ENCODE results near the gene ZNF37A.
"Not testable (repeated sequence)": the region's sequence is repeated elsewhere in the genome, so short reads cannot be mapped to it uniquely, and the experiment has no call there.

The ZNF37A gene

DNA sequence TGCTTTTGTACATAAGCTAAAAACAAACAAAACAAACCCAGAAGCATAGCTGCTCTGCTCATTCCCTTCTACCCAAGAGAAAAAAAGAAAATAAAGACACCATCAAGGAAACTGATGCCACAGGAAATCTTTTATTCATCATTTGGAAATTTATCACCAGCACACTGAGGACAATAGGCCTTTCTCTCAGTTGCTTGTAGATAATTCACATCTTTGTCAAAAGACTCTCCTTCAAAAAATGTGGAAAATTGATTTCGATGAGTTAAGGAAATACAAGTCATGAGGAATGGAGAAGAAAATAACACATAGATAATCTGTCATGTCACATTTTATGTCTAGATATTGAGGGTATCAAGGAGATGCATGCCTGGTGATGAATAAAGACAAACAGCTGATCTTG, 53.5 kb downstream of the ZNF37A start:
- DNase-seq (ENCODE audit: low read depth, low spot score): no peak

DNA sequence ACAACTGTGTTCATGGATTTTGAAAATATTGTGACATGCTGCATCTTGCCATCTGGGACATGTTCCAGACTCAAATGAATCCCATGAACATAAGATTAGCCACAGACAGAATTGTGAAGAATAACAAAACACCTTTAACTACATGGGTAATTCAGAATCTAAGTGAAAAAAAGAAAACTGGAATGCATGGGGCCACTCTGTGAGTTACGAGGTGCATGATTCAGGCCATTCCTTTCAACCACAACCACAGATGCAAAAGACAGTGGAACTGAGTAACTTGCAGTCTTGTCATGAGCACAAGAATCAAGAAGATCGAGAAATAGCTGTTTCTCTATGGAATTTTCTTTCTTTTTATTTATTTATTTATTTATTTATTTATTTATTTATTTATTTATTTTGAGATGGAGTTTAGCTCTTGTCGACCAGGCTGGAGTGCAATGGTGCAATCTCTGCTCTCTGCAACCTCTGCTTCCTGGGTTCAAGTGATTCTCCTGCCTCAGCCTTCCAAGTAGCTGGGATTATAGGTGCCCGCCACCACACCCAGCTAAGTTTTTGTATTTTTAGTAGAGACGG, 56.8 kb downstream of the ZNF37A start:
- not testable (repeated sequence) for DNase-seq (ENCODE audit: low read depth, low spot score)

GRCh38 chr10:38156416-38157269, 62.5 kb downstream of the ZNF37A start:
- no peak for DNase-seq (ENCODE audit: low read depth, low spot score)

- no peak for DNase-seq (ENCODE audit: low read depth, low spot score)
Measured at GRCh38 chr10:38157270-38157685, 63.1 kb downstream of the ZNF37A start.

DNA sequence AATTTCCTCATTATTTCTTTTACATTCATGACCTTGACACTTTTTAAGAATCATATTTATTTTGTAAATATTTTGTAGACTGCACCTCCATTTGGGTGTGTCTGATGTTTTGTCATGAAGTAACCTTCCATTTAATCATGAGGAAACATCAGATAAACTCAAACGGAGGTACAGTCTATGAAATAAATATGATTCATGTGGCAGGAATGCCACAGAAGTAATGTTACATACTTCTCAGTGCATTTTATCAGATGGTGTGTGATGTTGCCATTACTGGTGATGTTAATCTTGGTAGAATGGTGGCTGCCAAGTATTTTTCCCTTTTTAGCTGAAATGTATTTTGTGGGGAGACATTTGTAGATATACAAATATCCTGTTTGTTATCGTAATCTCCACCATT, 64.9 kb downstream of the ZNF37A start:
- DNase-seq (ENCODE audit: low read depth, low spot score): no peak

DNA sequence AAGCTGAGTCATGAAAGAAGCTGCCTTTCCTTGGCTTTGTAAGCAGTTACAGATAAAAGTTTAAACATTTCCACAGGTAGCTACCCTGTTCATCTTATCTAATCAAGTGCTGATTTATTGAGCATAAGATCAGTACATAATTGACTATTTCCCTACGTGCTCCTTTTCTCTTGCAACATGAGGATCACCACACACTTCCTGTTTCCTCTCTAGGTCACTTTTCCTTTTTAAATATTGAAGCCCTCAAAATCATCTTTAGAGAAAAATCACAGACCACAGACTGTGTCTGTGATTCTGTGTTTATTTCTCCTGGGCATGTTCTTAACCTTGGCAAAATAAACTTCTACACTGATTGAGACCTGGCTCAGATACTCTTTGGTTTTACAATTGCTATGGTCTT, 69.5 kb downstream of the ZNF37A start:
- no peak for DNase-seq (ENCODE audit: low read depth, low spot score)

DNA sequence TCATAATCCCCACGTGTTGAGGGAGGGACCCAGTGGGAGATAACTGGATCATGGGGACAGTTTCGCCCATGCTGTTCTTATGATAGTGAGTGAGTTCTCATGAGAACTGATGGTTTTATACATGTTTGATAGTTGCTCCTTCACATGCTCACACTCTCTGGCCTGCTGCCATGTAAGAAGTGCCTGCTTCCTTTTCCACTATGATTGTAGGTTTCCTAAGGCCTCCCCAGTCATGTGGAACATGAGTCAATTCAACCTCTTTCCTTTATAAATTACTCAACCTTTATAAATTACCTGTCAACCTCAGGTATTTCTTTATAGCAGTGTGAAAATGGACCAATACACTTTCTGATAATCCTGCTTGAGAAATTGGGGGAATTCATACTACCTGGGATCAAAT, 80.2 kb downstream of the ZNF37A start:
- DNase-seq (ENCODE audit: low read depth, low spot score): no peak

DNA sequence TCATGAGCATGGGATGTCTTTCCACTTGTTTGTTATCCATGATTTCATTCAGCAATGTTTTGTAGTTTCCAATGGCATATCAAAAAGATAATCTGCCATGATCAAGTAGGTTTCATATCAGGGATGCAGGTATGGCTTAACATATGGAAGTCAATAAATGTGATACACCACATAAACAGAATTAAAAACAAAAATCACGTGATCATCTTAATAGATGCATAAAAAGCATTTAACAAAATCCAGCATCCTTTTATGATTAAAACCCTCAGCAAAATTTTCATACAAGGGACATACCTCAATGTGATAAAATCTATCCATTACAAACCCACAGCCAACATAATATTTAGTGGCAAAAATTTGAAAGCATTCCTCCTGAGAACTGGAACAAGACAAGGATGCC, 90.3 kb downstream of the ZNF37A start:
- DNase-seq (ENCODE audit: low read depth, low spot score): no peak

All from activated CD4-positive, CD25-positive, alpha-beta regulatory T cell treated with anti-CD3 and anti-CD28 coated beads, Interleukin-2, amount 50 U/mL, for 16 hours (primary cell).